Cardiac fibroblast (primary cell): ENCODE results near the gene P2RY6.

Source experiments
- DNase-seq, 2 donors: peaks; one replicate each; pipeline versions ENCODE4 v3.0.0 to v3.0.0-alpha.2; 2010; ENCODE audit warnings: low read depth in 2 of 2
- H3K4me3 ChIP-seq, 2 donors: replicated peaks in 1 of 2; 1 replicate in 1 of 2; 2 replicates in 1 of 2; pipeline ENCODE4 v1.5.1; 2011; ENCODE audit warnings: low read depth in 2 of 2, low read length in 2 of 2, mild to moderate bottlenecking in 2 of 2, moderate library complexity in 1 of 2
- CTCF ChIP-seq: IDR thresholded peaks from one replicate; pipeline ENCODE4 v1.5.1; 2011; ENCODE audit warnings: low read depth, mild to moderate bottlenecking, low read length, inconsistent platforms

The P2RY6 gene

DNA sequence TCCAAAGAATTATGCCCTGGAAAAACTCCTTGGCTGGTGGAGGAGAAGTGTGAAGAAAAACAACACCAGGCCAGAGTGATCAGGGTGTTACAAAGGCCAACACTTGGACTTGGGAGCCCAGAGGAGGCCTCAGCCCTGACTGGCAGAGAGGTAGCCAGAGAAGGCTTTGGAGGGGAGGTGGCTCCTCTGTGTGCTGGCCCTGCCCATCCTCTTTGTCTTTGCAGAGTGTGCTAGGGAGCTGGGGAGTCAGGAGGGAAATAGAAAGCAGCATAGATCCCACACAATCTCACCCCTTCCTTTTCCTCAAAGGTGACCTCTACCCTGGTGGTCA, 12.0 kb upstream of the P2RY6 start:
- no peak overlapping the region for H3K4me3 ChIP-seq
- no peak for TF ChIP-seq CTCF
- no peak for DNase-seq

- TF ChIP-seq CTCF = no peak
- no peak overlapping the region for H3K4me3 ChIP-seq
- DNase-seq = peak; percentile 42 to 80
Measured at GRCh38 chr11:73262851-73263495, 9.2 kb upstream of the P2RY6 start.

- H3K4me3 ChIP-seq = no peak overlapping the region
- DNase-seq = no peak
- no peak for TF ChIP-seq CTCF
Measured at GRCh38 chr11:73263640-73264039, 8.5 kb upstream of the P2RY6 start.

DNA sequence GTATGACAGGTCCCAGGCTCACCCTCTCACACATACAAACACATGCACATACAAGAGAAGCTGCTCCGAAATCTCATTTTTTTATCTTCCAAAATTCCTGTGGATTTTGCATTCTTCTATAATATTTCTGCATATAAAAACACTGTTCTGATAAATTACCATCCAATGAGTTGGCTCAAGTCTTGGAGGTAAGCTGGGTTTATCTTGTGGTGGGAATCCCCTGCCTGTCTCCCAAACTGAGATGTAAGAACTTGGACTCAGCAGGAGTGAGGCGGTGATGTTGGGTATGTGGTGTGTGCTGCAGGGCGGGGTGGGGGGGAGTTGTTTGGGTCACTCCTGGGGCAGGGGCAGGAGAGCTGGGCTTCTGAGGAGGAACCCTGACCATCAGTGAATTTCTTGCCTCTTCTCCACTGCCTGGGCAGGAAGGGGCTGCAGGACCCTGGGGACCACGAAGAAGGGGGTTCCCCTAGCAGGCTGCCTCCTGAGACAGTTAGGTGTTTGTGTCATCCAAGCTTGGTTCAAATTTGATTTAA, 6.8 kb upstream of the P2RY6 start:
- no peak overlapping the region for H3K4me3 ChIP-seq
- no peak for TF ChIP-seq CTCF
- no peak for DNase-seq

DNA sequence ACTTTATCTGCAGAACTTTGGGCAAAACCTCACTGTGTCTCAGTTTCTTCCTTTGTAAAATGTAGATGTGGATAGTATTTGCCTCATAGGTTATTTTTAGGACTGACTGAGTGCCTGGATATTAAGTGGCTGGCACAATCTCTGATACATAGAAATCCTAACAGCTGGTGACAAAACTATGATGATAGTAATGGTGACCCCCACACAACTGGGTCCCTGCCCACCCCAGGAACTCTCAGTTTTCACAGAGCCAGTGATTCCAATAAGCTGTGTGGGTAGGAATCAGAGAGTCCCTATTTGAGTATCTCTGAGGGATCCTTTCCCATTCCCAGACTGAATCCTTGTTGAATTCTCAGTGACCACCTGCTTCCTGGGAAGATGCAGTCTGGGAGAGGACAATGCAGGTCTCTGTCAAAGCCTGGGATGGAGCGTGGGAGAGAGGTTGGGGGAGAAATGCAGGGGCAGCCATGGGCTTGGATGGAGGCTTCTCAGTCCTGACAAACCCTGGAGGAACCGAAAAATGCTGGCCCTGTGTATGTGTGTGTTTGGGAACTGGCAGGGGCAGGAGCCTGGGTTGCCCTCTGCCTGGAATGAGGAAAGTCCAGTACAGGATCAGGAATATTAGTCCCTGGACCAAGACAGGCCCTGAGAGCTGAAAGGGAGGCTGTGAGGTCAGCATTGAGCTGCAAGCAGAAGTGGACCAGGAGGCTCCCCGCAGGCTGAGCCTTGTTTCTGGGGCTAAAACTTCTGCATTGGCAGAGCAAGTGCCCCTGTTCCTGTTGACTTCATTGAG, 6.1 kb upstream of the P2RY6 start:
- no peak for DNase-seq
- TF ChIP-seq CTCF = no peak
- H3K4me3 ChIP-seq = no peak overlapping the region

GRCh38 chr11:73266646-73267020, 5.5 kb upstream of the P2RY6 start:
- no peak overlapping the region for H3K4me3 ChIP-seq
- no peak for TF ChIP-seq CTCF
- DNase-seq = no peak
